SU-DHL-6 (cell line): ENCODE results near the gene HEATR5A.

Experiments used
- H2AFZ ChIP-seq: fragments of 200-600 bp; sonication (generic); 2 replicates; pipeline ENCODE4 v1.6.1; 2014; ENCODE audit warnings: low read depth, mild to moderate bottlenecking, moderate library complexity, mixed read lengths, antibody characterized with exemption, low read length; ENCODE audit not compliant: severe bottlenecking
- H3F3A ChIP-seq: fragments of 200-600 bp; shearing (Covaris generic); 2 replicates; pipeline ENCODE4 v1.6.0; 2016; ENCODE audit warnings: antibody characterized with exemption, mild to moderate bottlenecking; ENCODE audit not compliant: insufficient read depth
- H3K27ac ChIP-seq: fragments of 200-600 bp; sonication (generic); 2 replicates; pipeline ENCODE4 v1.5.1; 2016; ENCODE audit warnings: low read depth, mild to moderate bottlenecking, low read length, moderate library complexity, mixed read lengths
- H3K27me3 ChIP-seq: fragments of 200-600 bp; sonication (generic), shearing (Covaris generic); 2 replicates; pipeline ENCODE4 v1.6.0; 2014; ENCODE audit warnings: mild to moderate bottlenecking, low read length
- H3K36me3 ChIP-seq: fragments of 200-600 bp; sonication (generic); 2 replicates; pipeline ENCODE4 v1.6.1; 2014; ENCODE audit warnings: mild to moderate bottlenecking, low read length, mixed read lengths
- H3K4me2 ChIP-seq: fragments of 300-600, 200-600 bp; shearing (Covaris generic), sonication (generic); 2 replicates; pipeline ENCODE4 v1.6.0; 2014; ENCODE audit warnings: low read length, low read depth, mild to moderate bottlenecking; ENCODE audit not compliant: poor library complexity, severe bottlenecking
- H3K4me3 ChIP-seq: fragments of 200-600 bp; sonication (generic); 2 replicates; pipeline ENCODE4 v1.5.1; 2014; ENCODE audit warnings: antibody characterized with exemption, low read length, mild to moderate bottlenecking, mixed read lengths; ENCODE audit not compliant: insufficient read depth, poor library complexity, severe bottlenecking
- H3K79me2 ChIP-seq: fragments of 200-600 bp; sonication (generic); 2 replicates; pipeline ENCODE4 v1.6.1; 2014; ENCODE audit warnings: mild to moderate bottlenecking, low read length, moderate library complexity; ENCODE audit not compliant: insufficient read depth
- H3K9ac ChIP-seq: fragments of 200-600 bp; sonication (generic); 2 replicates; pipeline ENCODE4 v1.7.0; 2014; ENCODE audit warnings: mild to moderate bottlenecking, low read length
- H3K9me2 ChIP-seq: fragments of 200-600 bp; sonication (generic); replicated peaks from 2 replicates; pipeline ENCODE4 v1.6.1; 2014; ENCODE audit warnings: low read length; ENCODE audit not compliant: insufficient read depth
- H3K9me3 ChIP-seq: fragments of 200-600 bp; sonication (generic); 2 replicates; pipeline ENCODE4 v1.6.1; 2014; ENCODE audit warnings: low read length, mixed read lengths; ENCODE audit not compliant: insufficient read depth
- H4K20me1 ChIP-seq: fragments of 200-600 bp; sonication (generic); 2 replicates; pipeline ENCODE4 v1.6.1; 2014; ENCODE audit warnings: low read depth, mild to moderate bottlenecking, antibody characterized with exemption, low read length, moderate library complexity, mixed read lengths
- CTCF ChIP-seq: fragments of 200-600 bp; sonication (generic); IDR thresholded peaks from one replicate; pipeline ENCODE4 v1.5.1; 2017; ENCODE audit warnings: antibody characterized with exemption, mild to moderate bottlenecking, low read length, moderate library complexity; ENCODE audit not compliant: insufficient read depth, poor library complexity, severe bottlenecking
- EZH2phosphoT487 ChIP-seq: fragments of 200-600 bp; sonication (generic), shearing (Covaris generic); conservative IDR thresholded peaks from 2 replicates; pipeline ENCODE4 v1.6.1; 2018; ENCODE audit warnings: mild to moderate bottlenecking, antibody characterized with exemption, low read length, moderate library complexity, mixed read lengths

The HEATR5A gene

GRCh38 chr14:31449971-31450610 lies 29.7 kb upstream of the HEATR5A start:
- H3K36me3 ChIP-seq, result peaks cover 10% of the 10 kb centered on the region; the same call in 1 of the 2 replicates
- TF ChIP-seq CTCF, result peak; percentile 57
- no peak for TF ChIP-seq EZH2phosphoT487
- no peak overlapping the region for H2AFZ ChIP-seq
- H3K9me2 ChIP-seq, result no peaks in the 10 kb centered on the region
- H3F3A ChIP-seq, result peaks cover 16% of the 10 kb centered on the region; the same call in 1 of the 2 replicates
- H3K79me2 ChIP-seq, result peaks cover 16% of the 10 kb centered on the region
- no peak overlapping the region for H3K9ac ChIP-seq
- H3K9me3 ChIP-seq, result no peaks in the 10 kb centered on the region
- no peaks in the 10 kb centered on the region for H4K20me1 ChIP-seq
- no peak overlapping the region for H3K4me2 ChIP-seq
- H3K4me3 ChIP-seq, result no peak overlapping the region
- H3K27ac ChIP-seq, result no peak overlapping the region
- H3K27me3 ChIP-seq, result no peaks in the 10 kb centered on the region

- Histone ChIP-seq H3K27ac (no peak overlapping the region), H2AFZ (no peak overlapping the region), H4K20me1 (no peaks in the 10 kb centered on the region), H3K9ac (no peak overlapping the region), H3K9me3 (no peaks in the 10 kb centered on the region), H3K79me2 (peaks cover 6% of the 10 kb centered on the region), H3K4me3 (no peak overlapping the region), H3K9me2 (no peaks in the 10 kb centered on the region), H3K27me3 (no peaks in the 10 kb centered on the region), H3K4me2 (no peak overlapping the region), H3F3A (peaks cover 11% of the 10 kb centered on the region; the same call in 1 of the 2 replicates), H3K36me3 (peaks cover 17% of the 10 kb centered on the region)
- TF ChIP-seq EZH2phosphoT487, result no peak
- no peak for TF ChIP-seq CTCF
Measured at GRCh38 chr14:31449136-31449535, 28.8 kb upstream of the HEATR5A start.

DNA sequence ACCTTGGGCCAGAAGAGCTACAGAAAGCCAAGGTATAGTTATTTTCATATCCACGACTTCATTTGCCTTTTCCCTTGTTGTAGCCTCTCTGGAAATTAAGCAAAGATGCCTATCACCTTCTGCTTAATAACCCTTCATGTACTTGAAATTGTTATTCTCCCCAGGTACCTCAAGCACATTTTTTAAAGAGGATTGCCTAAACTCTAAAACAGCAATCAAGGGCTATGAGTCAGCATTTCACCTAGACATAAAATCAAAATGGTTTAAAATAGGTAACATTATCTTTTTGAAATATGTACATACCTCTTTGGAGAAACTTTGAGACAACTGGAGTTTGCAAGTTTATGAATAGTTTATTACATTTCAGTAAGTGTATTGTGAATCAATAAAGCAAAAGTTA lies 25.4 kb upstream of the HEATR5A start:
- H3K79me2 ChIP-seq, result no peaks in the 10 kb centered on the region
- no peak overlapping the region for H3K4me2 ChIP-seq
- H3K27ac ChIP-seq, result no peak overlapping the region
- peaks cover 14% of the 10 kb centered on the region for H3K36me3 ChIP-seq
- peaks cover 6% of the 10 kb centered on the region; the same call in 1 of the 2 replicates for H3F3A ChIP-seq
- H3K9me2 ChIP-seq, result no peaks in the 10 kb centered on the region
- no peak overlapping the region for H3K4me3 ChIP-seq
- H4K20me1 ChIP-seq, result no peaks in the 10 kb centered on the region
- no peaks in the 10 kb centered on the region for H3K9me3 ChIP-seq
- H2AFZ ChIP-seq, result no peak overlapping the region
- no peaks in the 10 kb centered on the region for H3K27me3 ChIP-seq
- no peak overlapping the region for H3K9ac ChIP-seq
- TF ChIP-seq CTCF, result no peak
- no peak for TF ChIP-seq EZH2phosphoT487
